GM12872 (cell line): ENCODE results near the gene KIAA1958.

Experiments
- CTCF ChIP-seq: IDR thresholded peaks from 3 replicates; pipeline ENCODE4 v1.5.1; 2011; ENCODE audit warnings: low read depth, mild to moderate bottlenecking, low read length, moderate library complexity; ENCODE audit not compliant: insufficient read depth

Gene KIAA1958

GRCh38 chr9:112700085-112700484 is 213.5 kb downstream of the KIAA1958 start:
- TF ChIP-seq CTCF: no peak

GRCh38 chr9:112703304-112703703 is 216.7 kb downstream of the KIAA1958 start:
- no peak for TF ChIP-seq CTCF

GRCh38 chr9:112705768-112706427 is 219.3 kb downstream of the KIAA1958 start:
- TF ChIP-seq CTCF: no peak

- TF ChIP-seq CTCF: peak; percentile 39
Observed at GRCh38 chr9:112711050-112711689, 224.5 kb downstream of the KIAA1958 start.

GRCh38 chr9:112712678-112713077 is 226.1 kb downstream of the KIAA1958 start:
- TF ChIP-seq CTCF: no peak

GRCh38 chr9:112717661-112718331 is 231.2 kb downstream of the KIAA1958 start, which contains the start of gene INIP:
Gene INIP (minus strand): TSS chr9:112718117. CDS start chr9:112716485, 1,632 bp downstream.
- TF ChIP-seq CTCF: peak; percentile 28; the same call in 1 of the 3 replicates
